Trophoblast cell (in vitro differentiated cells and primary cell): ENCODE results near the gene HGFAC.

Experiments used
- DNase-seq, 2 donors: peaks; one replicate each; pipeline ENCODE4 v3.0.0-alpha.2; 2016
- H2AFZ ChIP-seq: 2 replicates; pipeline ENCODE4 v1.6.1; 2013; ENCODE audit warnings: low read length, moderate library complexity, mild to moderate bottlenecking; ENCODE audit not compliant: insufficient read depth, poor library complexity
- H2AK5ac ChIP-seq: 2 replicates; pipeline ENCODE4 v1.6.1; 2013; ENCODE audit warnings: mild to moderate bottlenecking, low read length
- H2BK120ac ChIP-seq: 2 replicates; pipeline ENCODE4 v1.6.1; 2013; ENCODE audit warnings: low read length, mild to moderate bottlenecking, moderate library complexity; ENCODE audit not compliant: insufficient read depth, poor library complexity
- H2BK12ac ChIP-seq: 2 replicates; pipeline ENCODE4 v1.6.1; 2013; ENCODE audit warnings: mild to moderate bottlenecking, low read length, moderate library complexity
- H2BK5ac ChIP-seq: 2 replicates; pipeline ENCODE4 v1.6.1; 2013; ENCODE audit warnings: low read length, low read depth, moderate library complexity, mild to moderate bottlenecking; ENCODE audit not compliant: poor library complexity
- H3K14ac ChIP-seq: 2 replicates; pipeline ENCODE4 v1.6.1; 2013; ENCODE audit warnings: mild to moderate bottlenecking, low read length
- H3K18ac ChIP-seq: 2 replicates; pipeline ENCODE4 v1.6.1; 2013; ENCODE audit warnings: mild to moderate bottlenecking, low read length
- H3K23ac ChIP-seq: 2 replicates; pipeline ENCODE4 v1.6.1; 2013; ENCODE audit warnings: low read length
- H3K27ac ChIP-seq: 2 replicates; pipeline ENCODE4 v1.5.1; 2013; ENCODE audit warnings: low read depth, mild to moderate bottlenecking, inconsistent platforms, low read length, moderate library complexity
- H3K27me3 ChIP-seq: 2 replicates; pipeline ENCODE4 v1.6.1; 2013; ENCODE audit warnings: inconsistent platforms, mild to moderate bottlenecking, low read length, moderate library complexity; ENCODE audit not compliant: insufficient read depth
- H3K36me3 ChIP-seq, 2 experiments: 1 replicate in 1 of 2; 2 replicates in 1 of 2; pipeline ENCODE4 v1.6.1; 2013; ENCODE audit warnings: low read length in 2 of 2, mild to moderate bottlenecking in 2 of 2, moderate library complexity in 1 of 2; ENCODE audit not compliant: insufficient read depth in 2 of 2, control insufficient read depth in 1 of 2
- H3K4ac ChIP-seq: 2 replicates; pipeline ENCODE4 v1.6.1; 2013; ENCODE audit warnings: low read depth, mild to moderate bottlenecking, low read length, moderate library complexity
- H3K4me1 ChIP-seq, 2 experiments: 1 replicate in 1 of 2; 2 replicates in 1 of 2; pipeline ENCODE4 v1.6.1; 2013; ENCODE audit warnings: low read length in 2 of 2, mild to moderate bottlenecking in 2 of 2, moderate library complexity in 1 of 2; ENCODE audit not compliant: insufficient read depth in 2 of 2, control insufficient read depth in 1 of 2
- H3K4me2 ChIP-seq: 2 replicates; pipeline ENCODE4 v1.6.1; 2013; ENCODE audit warnings: inconsistent platforms, mild to moderate bottlenecking, low read length, moderate library complexity
- H3K4me3 ChIP-seq: 2 replicates; pipeline ENCODE4 v1.5.1; 2013; ENCODE audit warnings: mild to moderate bottlenecking, low read depth, low read length, inconsistent platforms
- H3K79me1 ChIP-seq: one replicate; pipeline ENCODE4 v1.6.1; 2013; ENCODE audit warnings: low read length
- H3K79me2 ChIP-seq: 2 replicates; pipeline ENCODE4 v1.6.1; 2013; ENCODE audit warnings: low read length, mild to moderate bottlenecking; ENCODE audit not compliant: control insufficient read depth, insufficient read depth, poor library complexity
- H3K9ac ChIP-seq: 2 replicates; pipeline ENCODE4 v1.6.1; 2013; ENCODE audit warnings: mild to moderate bottlenecking, low read length
- H3K9me3 ChIP-seq: 2 replicates; pipeline ENCODE4 v1.6.1; 2013; ENCODE audit warnings: low read depth, mild to moderate bottlenecking, control low read depth, inconsistent platforms, low read length; ENCODE audit not compliant: insufficient read depth
- H4K12ac ChIP-seq: 2 replicates; pipeline ENCODE4 v1.6.1; 2013; ENCODE audit warnings: low read depth, mild to moderate bottlenecking, low read length, moderate library complexity
- H4K8ac ChIP-seq: 2 replicates; pipeline ENCODE4 v1.6.1; 2013; ENCODE audit warnings: low read depth, mild to moderate bottlenecking, low read length, moderate library complexity
- H4K91ac ChIP-seq: one replicate; pipeline ENCODE4 v1.6.1; 2013; ENCODE audit warnings: low read depth, mild to moderate bottlenecking, low read length, moderate library complexity
- WGBS: extraction: QIAGEN DNeasy Blood & Tissue Kit; methylation state at CpG from one replicate; pipeline ENCODE4 v1.1.7; 2013; ENCODE audit warnings: missing lambda C conversion rate; ENCODE audit not compliant: insufficient read length, insufficient coverage; ENCODE audit errors: extremely low coverage; 5-methylcytosine and 5-hydroxymethylcytosine counted together

HGFAC gene

GRCh38 chr4:3423952-3424351 is 17.8 kb upstream of the HGFAC start:
- no peaks in the 10 kb centered on the region for H3K79me2 ChIP-seq
- no peak overlapping the region for H2AFZ ChIP-seq
- no peak overlapping the region for H3K4me2 ChIP-seq
- no peak overlapping the region for H4K91ac ChIP-seq
- H3K4me1 ChIP-seq: no peaks in the 10 kb centered on the region
- H3K9me3 ChIP-seq: peaks cover 2% of the 10 kb centered on the region
- H3K14ac ChIP-seq: no peak overlapping the region
- peaks cover 4 to 8% of the 10 kb centered on the region in 2 experiments for H3K36me3 ChIP-seq
- H3K23ac ChIP-seq: no peak overlapping the region
- H2BK12ac ChIP-seq: no peak overlapping the region
- H3K27me3 ChIP-seq: no peaks in the 10 kb centered on the region
- H4K8ac ChIP-seq: no peak overlapping the region
- no peak overlapping the region for H3K9ac ChIP-seq
- no peak overlapping the region for H3K27ac ChIP-seq
- no peak overlapping the region for H2BK120ac ChIP-seq
- no CpG with 5 or more reads among the region's 13 CpGs for WGBS
- no peak overlapping the region for H4K12ac ChIP-seq
- H2BK5ac ChIP-seq: no peak overlapping the region
- no peaks in the 10 kb centered on the region for H3K79me1 ChIP-seq
- no peak overlapping the region for H3K18ac ChIP-seq
- H3K4ac ChIP-seq: no peak overlapping the region
- DNase-seq: no peak
- H3K4me3 ChIP-seq: no peak overlapping the region
- no peak overlapping the region for H2AK5ac ChIP-seq

- Histone ChIP-seq H3K18ac (no peak overlapping the region), H2BK12ac (no peak overlapping the region)
Measured at GRCh38 chr4:3424522-3425095, 17.2 kb upstream of the HGFAC start.

GRCh38 chr4:3426465-3427133 is 15.2 kb upstream of the HGFAC start:
- H2BK5ac ChIP-seq: no peak overlapping the region
- no peak overlapping the region for H3K4ac ChIP-seq
- no peak for DNase-seq
- no peak overlapping the region for H4K12ac ChIP-seq
- H2BK120ac ChIP-seq: no peak overlapping the region
- H3K79me2 ChIP-seq: no peaks in the 10 kb centered on the region
- H2BK12ac ChIP-seq: no peak overlapping the region
- no peak overlapping the region for H3K9ac ChIP-seq
- no peaks in the 10 kb centered on the region for H3K27me3 ChIP-seq
- H2AK5ac ChIP-seq: no peak overlapping the region
- no peak overlapping the region for H3K23ac ChIP-seq
- no peak overlapping the region for H3K14ac ChIP-seq
- no peak overlapping the region for H4K8ac ChIP-seq
- H2AFZ ChIP-seq: no peak overlapping the region
- no peak overlapping the region for H3K4me3 ChIP-seq
- no peak overlapping the region for H4K91ac ChIP-seq
- H3K9me3 ChIP-seq: peaks cover 4% of the 10 kb centered on the region
- H3K4me2 ChIP-seq: no peak overlapping the region
- no peaks in the 10 kb centered on the region for H3K4me1 ChIP-seq
- no peak overlapping the region for H3K27ac ChIP-seq
- no CpG with 5 or more reads among the region's 24 CpGs for WGBS
- H3K79me1 ChIP-seq: no peaks in the 10 kb centered on the region
- H3K36me3 ChIP-seq: peaks cover 16 to 18% of the 10 kb centered on the region in 2 experiments
- H3K18ac ChIP-seq: no peak overlapping the region

More at GRCh38 chr4:3424522-3425095, 17.2 kb upstream of the HGFAC start:
- no peak overlapping the region for H2BK120ac ChIP-seq
- H3K14ac ChIP-seq: no peak overlapping the region
- no peaks in the 10 kb centered on the region for H3K4me1 ChIP-seq
- DNase-seq: no peak
- no peaks in the 10 kb centered on the region for H3K79me2 ChIP-seq
- H3K27ac ChIP-seq: no peak overlapping the region
- H4K91ac ChIP-seq: no peak overlapping the region
- H3K36me3 ChIP-seq: peaks cover 8% of the 10 kb centered on the region in 2 experiments
- H3K4ac ChIP-seq: no peak overlapping the region
- WGBS: no CpG with 5 or more reads among the region's 20 CpGs
- H2AFZ ChIP-seq: no peak overlapping the region
- no peak overlapping the region for H3K4me2 ChIP-seq
- H3K9ac ChIP-seq: no peak overlapping the region
- H3K27me3 ChIP-seq: no peaks in the 10 kb centered on the region
- no peak overlapping the region for H2AK5ac ChIP-seq
- peaks cover 3% of the 10 kb centered on the region for H3K9me3 ChIP-seq
- no peak overlapping the region for H2BK5ac ChIP-seq
- no peak overlapping the region for H3K4me3 ChIP-seq
- no peak overlapping the region for H4K12ac ChIP-seq
- no peak overlapping the region for H4K8ac ChIP-seq
- H3K23ac ChIP-seq: no peak overlapping the region
- no peaks in the 10 kb centered on the region for H3K79me1 ChIP-seq

GRCh38 chr4:3427134-3427476 is 14.7 kb upstream of the HGFAC start:
- no peak overlapping the region for H3K18ac ChIP-seq
- H3K27ac ChIP-seq: no peak overlapping the region
- H2AFZ ChIP-seq: no peak overlapping the region
- no peak overlapping the region for H2BK12ac ChIP-seq
- no peak overlapping the region for H2BK120ac ChIP-seq
- H3K27me3 ChIP-seq: no peaks in the 10 kb centered on the region
- H3K36me3 ChIP-seq: peaks cover 19 to 21% of the 10 kb centered on the region in 2 experiments
- no peak overlapping the region for H3K4me2 ChIP-seq
- no peak overlapping the region for H4K12ac ChIP-seq
- no peak overlapping the region for H3K9ac ChIP-seq
- H2BK5ac ChIP-seq: no peak overlapping the region
- no peaks in the 10 kb centered on the region for H3K4me1 ChIP-seq
- no CpG with 5 or more reads among the region's 9 CpGs for WGBS
- no peak overlapping the region for H3K4me3 ChIP-seq
- H4K8ac ChIP-seq: no peak overlapping the region
- H3K23ac ChIP-seq: no peak overlapping the region
- DNase-seq: no peak
- H2AK5ac ChIP-seq: no peak overlapping the region
- peaks cover 4% of the 10 kb centered on the region for H3K9me3 ChIP-seq
- no peaks in the 10 kb centered on the region for H3K79me2 ChIP-seq
- no peak overlapping the region for H3K4ac ChIP-seq
- no peak overlapping the region for H4K91ac ChIP-seq
- no peak overlapping the region for H3K14ac ChIP-seq
- no peaks in the 10 kb centered on the region for H3K79me1 ChIP-seq
